Stimulated activated CD4-positive, alpha-beta T cell treated with anti-CD3 and anti-CD28 coated beads, Interleukin-15, amount 100 ng/mL, for 24 hours (primary cell): Measurements from ENCODE around the gene GSTA5.
"Not testable (repeated sequence)": the region's sequence is repeated elsewhere in the genome, so short reads cannot be mapped to it uniquely, and the experiment has no call there.

Experiments
- DNase-seq: peaks from one replicate; pipeline ENCODE4 v3.0.0-alpha.2; 2020

Gene GSTA5

DNA sequence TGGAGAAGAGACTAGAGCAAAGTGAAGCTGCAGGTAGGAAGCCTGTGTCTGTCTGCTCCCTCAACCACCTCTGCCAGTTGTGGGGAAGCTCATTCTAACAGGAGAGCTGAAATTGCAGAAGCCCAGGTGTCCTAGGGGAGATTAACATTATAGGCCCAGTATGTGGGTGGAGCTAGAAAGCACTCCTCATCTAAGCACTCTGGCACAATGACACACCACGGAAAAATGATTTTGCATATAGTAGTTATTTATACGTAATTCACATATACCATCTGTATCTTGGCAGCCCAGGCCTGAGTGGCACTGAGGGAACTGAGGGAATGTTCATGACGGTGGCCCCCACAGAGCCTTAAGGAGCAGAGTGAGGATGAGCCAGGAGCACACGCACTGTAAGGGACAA, 9.7 kb downstream of the GSTA5 start:
- DNase-seq, result not testable (repeated sequence)

DNA sequence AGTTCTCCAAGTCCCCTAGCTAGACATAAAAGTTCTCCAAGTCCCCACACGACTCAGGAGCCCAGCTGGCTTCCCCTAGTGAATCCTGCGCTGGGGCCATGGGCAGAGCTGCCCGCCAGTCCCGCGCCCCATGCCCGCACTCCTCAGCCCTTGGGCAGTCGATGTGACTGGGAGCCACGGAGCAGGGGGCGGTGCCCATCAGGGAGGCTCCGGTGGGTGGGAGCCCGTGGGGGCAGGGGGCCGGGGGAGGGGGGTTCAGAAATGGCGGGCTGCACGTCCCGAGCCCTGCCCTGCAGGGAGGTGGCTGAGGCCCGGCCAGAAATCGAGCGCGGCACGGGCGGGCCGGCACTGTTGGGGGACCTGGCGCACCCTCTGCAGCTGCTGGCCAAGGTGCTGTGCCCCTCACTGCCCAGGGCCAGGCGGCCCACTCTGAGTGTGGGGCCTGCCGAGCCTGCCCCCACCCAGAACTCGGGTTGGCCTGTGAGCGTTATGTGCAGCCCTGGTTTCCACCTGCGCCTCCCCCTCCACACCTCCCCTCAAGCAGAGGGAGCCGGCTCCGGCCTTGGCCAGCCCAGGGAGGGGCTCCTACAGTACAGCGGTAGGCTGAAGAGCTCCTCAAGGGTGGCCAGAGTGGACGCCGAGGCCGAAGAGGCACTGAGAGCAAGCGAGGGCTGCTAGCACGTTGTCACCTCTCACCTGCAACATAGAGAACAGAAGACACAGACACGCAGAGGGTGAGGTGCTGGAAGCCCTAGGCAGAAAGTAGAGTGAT, 11.4 kb downstream of the GSTA5 start:
- DNase-seq, result no peak

DNA sequence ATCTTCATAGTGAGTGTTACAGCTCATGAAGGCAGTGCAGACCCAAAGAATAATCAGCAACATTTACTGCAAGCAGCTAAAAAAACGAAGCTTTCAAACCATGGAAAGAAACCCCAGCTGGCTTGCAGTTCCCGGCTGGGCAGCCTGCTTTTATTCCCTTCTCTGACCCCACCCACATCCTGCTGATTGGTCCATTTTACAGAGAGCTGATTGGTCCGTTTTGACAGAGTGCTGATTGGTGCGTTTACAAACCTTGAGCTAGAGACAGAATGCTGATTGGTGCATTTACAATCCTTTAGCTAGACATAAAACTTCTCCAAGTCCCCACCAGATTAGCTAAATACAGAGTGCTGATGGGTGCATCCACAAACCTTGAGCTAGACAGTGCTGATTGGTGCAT, 12.0 kb downstream of the GSTA5 start:
- not testable (repeated sequence) for DNase-seq

DNA sequence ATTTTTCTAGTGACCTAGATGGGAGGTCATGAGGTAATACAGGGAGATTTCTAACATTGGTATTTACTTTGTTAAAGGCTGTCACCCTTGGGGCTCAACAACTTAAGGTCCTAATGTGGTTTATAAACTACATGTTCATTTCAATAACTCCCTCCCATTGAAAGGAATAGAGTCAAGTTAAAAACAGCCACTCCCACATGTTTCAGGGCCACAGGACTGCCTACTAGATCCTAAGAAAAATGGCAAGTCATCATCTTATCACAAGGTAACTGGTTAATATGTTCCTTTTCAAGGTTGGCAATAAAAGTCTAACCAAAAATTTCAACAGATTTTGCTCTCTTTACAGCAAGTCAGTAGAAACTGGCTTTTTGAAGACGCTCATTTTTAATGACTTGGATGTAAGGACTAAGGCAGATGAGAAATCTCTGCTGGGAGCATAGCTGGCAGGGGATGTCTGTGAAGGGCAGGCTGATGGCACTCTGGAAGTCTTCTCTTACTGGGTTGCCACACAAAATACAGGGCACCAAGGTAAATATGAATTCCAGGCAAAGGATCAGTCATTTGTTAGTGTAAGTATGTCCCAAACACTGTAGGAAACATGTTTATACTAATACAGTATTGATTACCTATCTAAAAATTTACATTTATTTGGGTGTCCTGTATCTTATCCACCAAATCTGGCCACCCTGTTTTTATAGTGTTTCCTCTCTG, 13.4 kb downstream of the GSTA5 start:
- not testable (repeated sequence) for DNase-seq

DNA sequence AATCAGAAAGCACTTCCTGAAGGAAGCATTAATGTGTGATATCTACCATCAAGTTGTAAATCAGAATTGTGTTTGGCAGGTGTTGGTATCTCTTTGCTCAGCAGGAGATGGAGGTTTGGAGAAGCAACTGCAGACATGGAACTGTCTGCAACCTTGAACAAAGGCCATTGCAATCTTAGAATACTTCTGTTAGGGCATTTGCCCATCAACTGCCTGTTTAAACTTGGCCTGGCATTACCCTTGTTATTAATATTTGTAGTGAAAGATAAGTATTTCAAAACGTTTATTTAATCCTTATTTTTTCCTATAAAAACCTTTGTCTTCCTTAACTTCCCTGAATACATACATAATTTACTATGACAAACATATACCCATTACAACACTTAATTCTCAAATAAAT, 14.1 kb downstream of the GSTA5 start:
- DNase-seq, result no peak

DNA sequence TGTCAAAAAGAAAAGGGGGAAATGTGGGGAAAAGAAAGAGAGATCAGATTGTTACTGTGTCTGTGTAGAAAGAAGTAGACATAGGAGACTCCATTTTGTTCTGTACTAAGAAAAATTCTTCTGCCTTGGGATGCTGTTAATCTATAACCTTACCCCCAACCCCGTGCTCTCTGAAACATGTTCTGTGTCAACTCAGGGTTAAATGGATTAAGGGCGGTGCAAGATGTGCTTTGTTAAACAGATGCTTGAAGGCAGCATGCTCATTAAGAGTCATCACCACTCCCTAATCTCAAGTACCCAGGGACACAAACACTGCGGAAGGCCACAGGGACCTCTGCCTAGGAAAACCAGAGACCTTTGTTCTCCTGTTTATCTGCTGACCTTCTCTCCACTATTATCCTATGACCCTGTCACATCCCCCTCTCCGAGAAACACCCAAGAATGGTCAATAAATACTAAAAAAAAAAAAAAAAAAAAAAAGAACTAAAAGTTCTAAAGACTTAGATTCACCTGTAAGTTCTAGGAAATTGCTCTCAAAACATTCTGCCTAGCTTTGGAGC, 14.6 kb downstream of the GSTA5 start:
- DNase-seq, result not testable (repeated sequence)

DNA sequence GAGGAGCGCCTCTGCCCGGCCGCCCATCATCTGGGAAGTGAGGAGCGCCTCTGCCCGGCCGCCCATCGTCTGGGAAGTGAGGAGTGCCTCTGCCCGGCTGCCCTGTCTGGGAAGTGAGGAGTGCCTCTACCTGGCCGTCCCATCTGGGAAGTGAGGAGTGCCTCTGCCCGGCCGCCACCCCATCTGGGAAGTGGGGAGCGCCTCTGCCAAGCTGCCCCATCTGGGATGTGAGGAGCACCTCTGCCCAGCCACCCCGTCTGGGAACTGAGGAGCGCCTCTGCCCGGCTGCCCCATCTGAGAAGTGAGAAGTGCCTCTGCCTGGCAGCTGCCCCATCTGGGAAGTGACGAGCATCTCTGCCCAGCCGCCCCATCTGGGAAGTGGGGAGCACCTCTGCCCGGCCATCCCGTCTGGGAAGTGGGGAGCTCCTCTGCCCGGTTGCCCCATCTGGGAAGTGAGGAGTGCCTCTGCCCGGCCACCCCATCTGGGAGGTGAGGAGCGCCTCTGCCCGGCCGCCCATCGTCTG, 15.3 kb downstream of the GSTA5 start:
- not testable (repeated sequence) for DNase-seq

DNA sequence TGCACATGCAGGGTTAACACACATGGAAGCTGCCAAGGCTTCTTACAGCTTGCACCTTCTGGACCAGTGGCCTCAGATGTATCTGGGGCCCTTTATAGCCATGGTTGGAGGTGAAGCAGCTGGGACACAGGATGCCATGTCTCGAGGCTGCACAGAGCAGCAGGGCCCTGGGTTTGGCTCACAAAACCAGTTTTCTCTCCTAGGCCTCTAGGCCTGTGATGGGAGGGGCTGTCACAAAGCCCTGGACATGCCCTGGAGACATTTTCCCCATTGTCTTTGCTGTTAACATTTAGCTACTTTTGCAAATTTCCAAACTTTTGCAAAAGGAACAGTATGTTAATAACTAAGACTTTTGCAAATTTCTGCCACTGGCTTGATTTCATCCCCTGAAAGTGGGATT, 18.8 kb downstream of the GSTA5 start:
- DNase-seq, result no peak

DNA sequence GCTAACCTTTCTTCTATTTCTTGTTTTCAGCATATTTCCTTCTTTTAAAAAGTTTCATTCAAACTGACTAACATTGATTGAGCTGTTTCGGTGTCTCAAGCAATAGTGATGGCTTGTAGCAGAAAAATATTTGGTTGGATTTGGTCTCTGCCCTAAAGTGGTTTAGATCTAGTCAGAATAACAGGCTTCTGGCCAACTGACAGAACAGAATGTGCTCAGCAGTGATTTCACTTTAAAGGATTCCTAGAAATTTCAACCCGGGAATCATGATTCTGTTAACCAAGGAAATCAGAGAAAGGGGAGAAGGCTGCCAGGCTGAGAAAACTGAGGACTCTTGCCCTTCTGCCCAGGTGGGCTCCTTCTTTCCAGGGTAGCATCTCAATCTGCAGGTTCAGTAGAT, 20.4 kb downstream of the GSTA5 start:
- DNase-seq, result no peak

DNA sequence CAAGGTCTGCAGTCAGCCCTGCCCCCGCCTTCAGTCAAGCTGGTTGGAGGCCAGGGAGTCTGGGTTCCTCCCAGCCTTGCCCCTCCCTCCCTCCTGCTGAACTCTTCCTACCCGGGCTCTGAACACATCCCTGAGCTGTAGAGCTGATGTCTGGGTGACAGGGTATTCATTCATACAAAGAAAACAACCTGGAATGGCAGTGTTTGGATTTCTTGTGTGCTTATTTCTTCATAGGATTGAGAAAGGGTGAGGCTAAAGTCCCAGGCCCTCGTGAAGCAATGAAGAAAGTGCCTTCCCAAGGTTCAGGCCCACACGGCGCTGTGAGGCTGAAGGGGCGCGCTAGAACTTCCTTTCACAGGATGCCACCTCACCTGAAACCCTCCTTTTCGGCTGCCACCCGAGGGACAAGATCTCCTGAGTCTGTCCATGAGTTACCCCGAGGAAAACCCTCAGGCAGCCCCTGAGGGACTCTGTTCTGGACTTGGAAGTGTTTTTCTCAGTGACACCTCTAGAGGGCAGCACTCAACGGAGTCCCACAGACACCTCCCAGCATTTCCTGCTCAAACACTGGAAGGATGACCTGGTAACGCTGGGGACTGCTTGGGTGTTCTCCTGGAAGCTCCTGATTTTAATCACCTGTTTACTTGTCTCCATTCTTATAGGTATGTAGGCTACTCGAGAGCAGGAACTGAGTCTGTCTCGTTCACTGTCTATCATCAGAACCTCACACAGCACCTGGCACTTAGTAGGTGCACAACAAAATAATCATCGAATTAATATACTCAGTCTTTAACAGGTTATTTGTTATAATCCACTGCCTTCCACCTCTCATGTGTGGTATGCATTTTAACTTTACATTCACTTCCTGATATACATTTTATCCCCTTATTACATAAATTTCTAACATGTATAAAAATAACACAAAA, 25.2 kb downstream of the GSTA5 start:
- peak; percentile 62 for DNase-seq

DNA sequence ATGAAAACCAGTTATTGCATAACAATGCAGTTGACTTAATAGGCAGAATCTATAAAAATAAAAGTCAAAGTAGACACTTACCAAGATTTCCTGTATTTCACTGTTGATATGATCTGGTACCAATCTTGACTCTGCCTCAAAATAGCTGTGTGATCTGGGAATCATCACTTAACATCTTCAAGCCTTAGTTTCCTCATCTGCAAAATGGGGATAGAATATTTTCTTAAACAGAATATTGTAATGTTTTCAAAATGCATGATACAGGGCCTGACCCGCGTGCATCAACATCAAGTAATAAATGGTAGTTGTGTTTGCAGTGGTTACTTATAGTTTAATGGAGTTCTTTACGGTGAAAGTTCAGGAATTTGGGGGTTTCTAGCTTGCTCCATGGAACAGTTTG, 26.1 kb downstream of the GSTA5 start:
- not testable (repeated sequence) for DNase-seq

DNA sequence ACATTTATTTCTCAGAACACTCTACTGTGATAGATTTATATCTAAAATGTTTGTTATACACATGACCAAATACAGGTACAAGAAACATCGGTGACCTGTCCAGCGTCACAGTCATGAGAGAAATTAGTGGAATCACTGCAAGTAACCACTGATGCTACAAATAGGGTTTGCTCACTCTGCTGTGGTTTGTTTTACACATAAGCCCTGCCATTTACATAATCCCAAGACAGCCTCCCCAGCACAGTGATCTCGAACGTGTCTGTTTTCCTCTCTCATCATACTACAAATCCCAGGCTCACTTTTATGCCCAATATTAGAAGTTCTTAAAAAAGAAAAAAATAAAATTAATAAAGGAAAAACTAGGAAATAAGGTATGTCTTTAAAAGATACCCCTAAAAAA, 30.8 kb downstream of the GSTA5 start:
- DNase-seq, result not testable (repeated sequence)

DNA sequence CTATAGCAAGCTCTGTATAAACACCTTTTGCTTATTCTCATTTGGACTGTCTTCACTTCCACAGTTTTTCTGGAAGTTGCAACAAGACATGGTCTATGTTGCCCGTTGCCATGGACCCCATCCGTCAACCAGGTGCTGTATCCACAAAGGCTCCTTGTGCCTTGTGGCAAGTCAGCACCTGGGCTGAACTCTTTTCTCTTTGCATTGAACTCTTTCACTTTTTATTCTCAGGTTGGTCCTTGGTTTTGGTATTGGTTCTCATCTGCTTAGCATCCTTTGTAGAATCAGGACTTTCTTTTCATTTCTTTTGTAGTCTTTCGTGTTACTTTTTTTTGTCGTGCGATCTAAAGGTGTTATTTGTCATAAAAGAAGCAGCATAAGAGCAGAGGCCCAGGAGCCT, 32.0 kb downstream of the GSTA5 start:
- DNase-seq, result no peak

DNA sequence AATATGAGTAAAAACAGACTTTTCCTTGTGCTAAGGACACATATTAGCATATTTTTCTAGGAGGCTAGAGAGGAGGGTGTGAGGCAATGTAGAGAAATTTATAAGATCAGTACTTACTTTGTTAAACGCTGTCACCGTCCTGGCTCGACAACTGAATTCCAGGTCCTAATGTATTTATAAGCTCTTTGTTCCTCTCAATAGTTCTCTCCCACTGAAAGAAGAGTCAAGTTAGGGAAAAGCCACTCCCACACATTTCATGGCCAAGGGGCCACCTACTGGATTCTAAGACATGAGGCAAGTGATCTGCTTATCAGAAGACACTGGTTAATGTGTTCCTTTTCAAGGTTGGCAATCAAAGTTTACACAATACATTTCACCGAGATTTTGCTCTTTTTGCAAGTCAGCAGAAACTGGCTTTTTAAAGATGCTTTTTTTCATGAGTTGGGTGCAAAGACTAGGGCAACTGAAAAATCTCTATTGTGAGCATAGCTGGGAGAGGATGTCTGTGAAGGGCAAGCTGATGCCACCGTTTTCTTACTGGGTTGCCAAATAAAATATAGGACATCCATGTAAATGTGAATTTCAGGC, 36.9 kb downstream of the GSTA5 start, which contains the start of gene GSTA1:
Gene GSTA1, minus strand, starts transcription at position 149 of the 588 bp plus-strand sequence. CDS start 4,549 bp downstream, outside the sequence.
- not testable (repeated sequence) for DNase-seq

DNA sequence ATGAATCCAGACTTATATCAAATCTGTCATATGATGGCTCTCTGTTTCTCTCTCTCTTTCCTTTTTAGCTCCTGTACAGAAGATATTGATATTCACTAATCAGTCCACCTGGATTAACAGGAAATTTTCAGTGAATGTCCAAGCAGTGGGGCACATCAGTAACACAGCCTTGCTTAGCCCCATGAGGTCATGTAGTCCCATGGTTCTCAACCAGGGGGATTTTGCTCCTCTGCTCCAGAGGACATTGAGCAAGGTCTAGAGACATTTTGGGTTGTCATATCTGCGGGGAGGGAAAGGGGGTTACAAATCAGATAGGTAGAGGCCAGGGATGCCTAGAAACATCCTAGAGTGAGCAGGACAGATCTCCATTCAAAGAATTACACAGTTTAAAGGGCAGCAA, 37.8 kb downstream of the GSTA5 start:
- no peak for DNase-seq

DNA sequence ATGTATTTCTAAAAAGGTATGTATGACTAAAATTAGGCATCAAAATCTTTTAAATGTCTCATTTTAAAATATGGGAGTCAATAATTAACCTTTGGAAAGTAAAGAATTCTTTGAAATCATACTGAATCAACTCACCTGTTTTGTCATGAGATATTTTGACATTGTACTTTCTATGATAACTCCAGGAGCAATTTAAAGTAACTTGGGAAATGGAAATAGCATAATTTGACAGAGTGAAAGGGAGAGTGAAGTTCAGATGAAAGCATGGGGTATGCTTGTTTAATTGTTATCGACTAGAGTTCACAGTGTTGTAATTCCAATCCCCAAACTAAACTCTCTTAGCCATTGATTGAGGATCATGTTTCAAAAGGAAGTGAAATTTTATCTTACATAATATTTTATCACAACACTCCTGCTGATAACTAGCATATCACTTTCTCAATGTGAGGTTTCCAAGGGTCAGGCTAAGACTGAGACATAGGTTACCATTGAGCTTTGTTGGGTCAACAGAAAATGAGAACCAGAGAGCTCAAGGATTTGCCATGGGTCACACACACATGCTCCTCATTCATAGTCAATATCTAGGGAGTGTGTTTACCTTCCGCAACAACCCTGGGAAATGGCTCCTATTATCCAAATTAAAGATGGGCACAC, 39.3 kb downstream of the GSTA5 start:
- no peak for DNase-seq

DNA sequence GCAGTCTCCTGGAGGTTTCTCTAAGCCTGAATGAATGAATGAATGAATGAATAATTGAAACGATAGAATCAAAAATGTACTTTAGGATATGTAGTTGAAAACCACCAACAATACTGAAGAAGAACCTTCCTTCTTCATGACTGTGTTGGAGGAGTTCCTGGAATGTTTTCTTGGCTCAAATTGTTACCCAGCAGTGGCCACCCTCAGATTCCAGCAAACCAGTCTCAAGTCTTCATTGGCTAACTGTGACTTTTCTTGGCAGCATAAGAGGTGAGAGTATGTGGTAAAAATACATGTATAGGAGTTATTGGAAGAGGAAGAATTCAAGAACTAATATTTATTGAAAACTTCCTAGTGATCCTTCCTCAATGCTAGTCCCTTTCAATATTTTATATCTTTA, 41.3 kb downstream of the GSTA5 start:
- DNase-seq, result not testable (repeated sequence)

DNA sequence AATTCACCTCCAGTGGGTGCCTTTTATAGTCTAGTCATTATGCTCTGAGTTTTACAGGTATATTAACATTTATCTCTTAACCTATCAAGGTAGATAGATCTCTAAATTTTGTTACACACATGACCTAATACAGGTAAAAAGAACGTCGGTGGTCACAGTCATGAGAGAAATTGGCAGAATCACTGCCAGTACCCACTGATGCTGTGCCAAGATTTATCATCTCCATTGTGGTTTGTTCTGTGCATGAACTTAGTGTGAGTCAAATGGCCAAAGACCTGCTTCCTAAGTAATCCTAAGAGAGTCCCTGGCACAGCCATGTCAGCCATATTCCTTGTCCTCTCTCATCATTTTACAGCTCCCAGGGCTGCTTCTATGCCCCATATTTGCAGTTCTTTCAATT, 46.2 kb downstream of the GSTA5 start:
- not testable (repeated sequence) for DNase-seq

DNA sequence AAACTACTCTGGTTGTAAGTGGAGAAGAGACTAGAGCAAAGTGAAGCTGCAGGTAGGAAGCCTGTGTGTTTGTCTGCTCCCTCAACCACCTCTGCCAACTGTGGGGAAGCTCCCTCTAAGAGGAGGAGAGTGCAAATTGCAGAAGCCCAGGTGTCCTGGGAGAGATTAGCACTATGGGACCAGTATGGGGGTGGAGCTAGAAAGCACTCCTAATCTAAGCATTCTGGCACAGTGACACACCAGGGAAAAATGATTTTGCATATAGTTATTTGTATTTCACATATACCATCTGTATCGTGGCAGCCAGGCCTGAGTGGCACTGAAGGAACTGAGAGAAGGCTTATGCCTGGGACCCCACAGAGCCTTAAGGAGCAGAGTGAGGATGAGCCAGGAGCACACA, 49.8 kb downstream of the GSTA5 start:
- DNase-seq, result no peak

DNA sequence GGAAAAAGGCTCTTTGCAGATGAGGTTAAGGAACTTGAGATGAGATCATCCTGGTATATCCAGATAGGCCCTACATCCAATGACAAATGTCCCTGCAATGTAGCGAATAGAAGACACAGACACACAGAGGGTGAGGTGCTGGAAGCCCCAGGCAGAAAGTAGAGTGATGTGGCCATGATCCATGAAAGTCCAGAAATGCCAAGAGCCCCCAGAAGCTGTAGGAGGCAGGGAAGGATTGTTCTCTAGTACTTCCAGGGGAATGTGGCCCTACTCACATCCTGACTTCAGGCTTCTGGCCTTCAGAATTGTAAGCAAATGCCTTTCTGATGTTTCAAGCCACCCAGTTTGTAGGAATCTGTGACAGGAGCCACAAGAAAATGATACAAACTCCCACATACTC, 51.0 kb downstream of the GSTA5 start:
- not testable (repeated sequence) for DNase-seq

DNA sequence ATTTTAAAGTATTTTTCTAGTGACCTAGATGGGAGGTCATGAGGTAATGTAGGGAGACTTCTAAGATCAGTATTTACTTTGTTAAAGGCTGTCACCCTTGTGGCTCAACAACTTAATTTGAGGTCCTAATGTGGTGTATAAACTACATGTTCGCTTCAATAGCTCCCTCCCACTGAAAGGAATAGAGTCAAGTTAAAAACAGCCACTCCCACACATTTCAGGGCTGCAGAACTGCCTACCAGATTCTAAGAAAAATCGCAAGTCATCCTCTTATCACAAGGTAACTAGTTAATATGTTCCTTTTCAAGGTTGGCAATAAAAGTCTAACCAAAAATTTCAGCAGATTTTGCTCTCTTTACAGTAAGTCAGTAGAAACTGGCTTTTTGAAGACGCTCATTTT, 52.1 kb downstream of the GSTA5 start:
- no peak for DNase-seq

DNA sequence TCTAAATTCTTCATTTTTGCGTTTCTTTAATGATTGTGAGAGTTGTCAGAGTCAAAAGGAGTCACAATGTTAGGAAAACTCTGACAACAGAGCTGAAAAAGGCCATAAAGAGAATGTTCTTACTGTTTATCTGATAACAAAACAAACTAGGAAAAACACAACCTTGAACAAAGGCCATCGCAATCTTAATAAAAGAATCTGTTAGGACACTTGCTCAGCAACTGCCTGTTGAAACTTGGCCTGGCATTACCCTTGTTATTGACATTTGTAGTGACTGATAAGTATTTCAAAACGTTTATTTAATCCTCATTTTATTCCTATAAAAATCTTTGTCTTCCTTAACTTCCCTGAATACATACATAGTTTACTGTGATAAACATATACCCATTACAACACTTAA, 52.7 kb downstream of the GSTA5 start:
- DNase-seq, result no peak
